HepG2 (cell line): ENCODE measurements around the gene GNL2. TPM values are rescaled to one million over a fixed set of nuclear protein-coding genes. Genes with fewer than 3 reads are reported as not detected.

Source experiments
- ASH2L ChIP-seq: fragments of 300-600, 200-600 bp; sonication (generic); IDR thresholded peaks from 2 replicates; pipeline ENCODE4 v1.7.0; 2017; ENCODE audit warnings: low read depth, mild to moderate bottlenecking, moderate library complexity, mixed read lengths, low read length; ENCODE audit not compliant: insufficient read length
- CEBPG ChIP-seq: IDR thresholded peaks from 2 replicates; pipeline ENCODE4 v1.6.1; 2016
- DNMT1 ChIP-seq: sonication (generic); formaldehyde crosslinking; IDR thresholded peaks from 2 replicates; pipeline ENCODE4 v1.5.1; 2020; ENCODE audit warnings: mild to moderate bottlenecking, missing genetic modification reagents
- FOXK1 ChIP-seq: sonication (generic); formaldehyde crosslinking; IDR thresholded peaks from 2 replicates; pipeline ENCODE4 v1.4.0; 2020; ENCODE audit warnings: low read depth, missing genetic modification reagents, borderline replicate concordance
- MEIS1 ChIP-seq: sonication (generic); formaldehyde crosslinking; IDR thresholded peaks from 2 replicates; pipeline ENCODE4 v1.9.0; 2021; ENCODE audit warnings: mild to moderate bottlenecking, missing genetic modification reagents, moderate library complexity, borderline replicate concordance
- MEIS2 ChIP-seq: sonication (generic); formaldehyde crosslinking; IDR thresholded peaks from 2 replicates; pipeline ENCODE4 v1.9.0; 2021; ENCODE audit warnings: mild to moderate bottlenecking, missing genetic modification reagents
- PLRG1 ChIP-seq: fragments of 450-650 bp; conservative IDR thresholded peaks from 2 replicates; pipeline ENCODE4 v1.6.1; 2016
- RAD21 ChIP-seq: fragments of 450-650 bp; formaldehyde crosslinking; IDR thresholded peaks from 2 replicates; pipeline ENCODE4 v1.5.0; 2020; ENCODE audit warnings: mild to moderate bottlenecking
- RBM22 ChIP-seq: fragments of 200-400 bp; formaldehyde crosslinking; optimal IDR thresholded peaks from 2 replicates; pipeline ENCODE3; 2017; ENCODE audit warnings: mild to moderate bottlenecking, low read length, moderate library complexity
- RCOR2 ChIP-seq: IDR thresholded peaks from 2 replicates; pipeline ENCODE4 v1.6.1; 2016; ENCODE audit warnings: missing biosample characterization, missing genetic modification reagents
- RNF2 ChIP-seq: fragments of 450-650 bp; conservative IDR thresholded peaks from 2 replicates; pipeline ENCODE4 v1.6.1; 2016; ENCODE audit warnings: low read depth
- SMAD1 ChIP-seq: sonication (generic); formaldehyde crosslinking; IDR thresholded peaks from 2 replicates; pipeline ENCODE4 v1.4.0; 2020; ENCODE audit warnings: missing genetic modification reagents, low read depth, mild to moderate bottlenecking, borderline replicate concordance
- SMC3 ChIP-seq: IDR thresholded peaks from 2 replicates; pipeline ENCODE4 v1.6.1; 2011; ENCODE audit warnings: low read length, improper control_type of control experiment
- TEAD3 ChIP-seq: optimal IDR thresholded peaks from 2 replicates; pipeline ENCODE3; 2016; ENCODE audit warnings: borderline replicate concordance
- ZBTB38 ChIP-seq: sonication (generic); formaldehyde crosslinking; IDR thresholded peaks from 2 replicates; pipeline ENCODE4 v1.5.1; 2020; ENCODE audit warnings: mild to moderate bottlenecking, missing genetic modification reagents
- ZC3H13 ChIP-seq: sonication (generic); formaldehyde crosslinking; IDR thresholded peaks from 2 replicates; pipeline ENCODE4 v1.8.1; 2023; ENCODE audit warnings: mild to moderate bottlenecking, missing genetic modification reagents, moderate library complexity
- ZNF143 ChIP-seq: sonication (generic); formaldehyde crosslinking; IDR thresholded peaks from 2 replicates; pipeline ENCODE4 v1.4.0; 2020; ENCODE audit warnings: missing genetic modification reagents
- ZNF34 ChIP-seq: sonication (generic); formaldehyde crosslinking; IDR thresholded peaks from 2 replicates; pipeline ENCODE4 v1.4.0; 2020; ENCODE audit warnings: mild to moderate bottlenecking, missing genetic modification reagents, borderline replicate concordance
- ZNF615 ChIP-seq: sonication (generic); formaldehyde crosslinking; IDR thresholded peaks from 2 replicates; pipeline ENCODE4 v1.5.0; 2020; ENCODE audit warnings: mild to moderate bottlenecking, missing genetic modification reagents, borderline replicate concordance
- ZNF746 ChIP-seq: sonication (generic); formaldehyde crosslinking; IDR thresholded peaks from 2 replicates; pipeline ENCODE4 v1.8.0; 2022; ENCODE audit warnings: mild to moderate bottlenecking, missing genetic modification reagents
- ZNF773 ChIP-seq: sonication (generic); formaldehyde crosslinking; IDR thresholded peaks from 2 replicates; pipeline ENCODE4 v1.4.0; 2020; ENCODE audit warnings: missing genetic modification reagents, borderline replicate concordance
- polyA plus RNA-seq, 8 experiments: library from polyadenylated mRNA; depleted of rRNA in 3 of 8; stranded (reverse) in 7 of 8; unstranded in 1 of 8; fragments of >200 nt; fragmentation: Illumina TruSeq in 4 of 8; extraction: Trizol in 4 of 8; gene quantifications; 2 replicates each; pipeline versions ENCODE4 v1.2.1 to v1.2.3, GENCODE V29; 2011 to 2016; ENCODE audit warnings: low read depth in 4 of 8, missing spikeins in 1 of 8, mixed read lengths in 1 of 8; ENCODE audit not compliant: insufficient read depth in 1 of 8
- total RNA-seq, 5 experiments: library from RNA; depleted of rRNA; stranded (reverse); fragments of >200 nt; fragmentation: Illumina TruSeq; extraction: Trizol; gene quantifications; 2 replicates each; pipeline ENCODE4 v1.2.3, GENCODE V29; 2016; ENCODE audit warnings: low read depth in 1 of 5
- TF ChIP-seq, protein P1 (sequence below): sonication (generic); formaldehyde crosslinking; conservative IDR thresholded peaks from 2 replicates; pipeline ENCODE4 v1.4.0; 2020; ENCODE audit warnings: mild to moderate bottlenecking, missing genetic modification reagents, moderate library complexity
- TF ChIP-seq, protein P2 (sequence below): sonication (generic); formaldehyde crosslinking; IDR thresholded peaks from 2 replicates; pipeline ENCODE4 v1.5.1; 2020; ENCODE audit warnings: missing genetic modification reagents, mild to moderate bottlenecking, borderline replicate concordance
- TF ChIP-seq, protein P3 (sequence below): sonication (generic); IDR thresholded peaks from 2 replicates; pipeline ENCODE4 v1.6.1; 2016; ENCODE audit warnings: low read depth, borderline replicate concordance

The GNL2 gene
- total and polyA plus RNA-seq, 2 of the 13 experiments (the other 11 are each of a cell fraction or from before 2014, with no cell fraction given), result 32.1 to 72.1 TPM

GRCh38 chr1:37561133-37562132, 34.3 kb downstream of the GNL2 start (continued):
- TF ChIP-seq RNF2 (no peak), ZNF773 (CRISPR knock-in tag) (no peak), MEIS2 (CRISPR knock-in tag) (0 out of 2 replicates have a peak, but pooled peaks have one; percentile 16), ZBTB38 (CRISPR knock-in tag) (peak; percentile 91), RAD21 (CRISPR knock-in tag) (0 out of 2 replicates have a peak, but pooled peaks have one; percentile 15), SMAD1 (0 out of 2 replicates have a peak, but pooled peaks have one; percentile 6), RBM22 (peak; percentile 15), DNMT1 (CRISPR knock-in tag) (0 out of 2 replicates have a peak, but pooled peaks have one; percentile 28), ASH2L (peak; percentile 16), PLRG1 (no peak), FOXK1 (CRISPR knock-in tag) (no peak), RCOR2 (CRISPR knock-in tag) (peak; percentile 74; the same call in 1 of the 2 replicates), SMC3 (peak; percentile 38; the same call in 1 of the 2 replicates), TEAD3 (peak; percentile 97), ZNF746 (CRISPR knock-in tag) (no peak), ZC3H13 (no peak), MEIS1 (CRISPR knock-in tag) (0 out of 2 replicates have a peak, but pooled peaks have one; percentile 23), CEBPG (CRISPR knock-in tag) (0 out of 2 replicates have a peak, but pooled peaks have one; percentile 29), ZNF615 (CRISPR knock-in tag) (no peak), ZNF34 (no peak), ZNF143 (CRISPR knock-in tag) (no peak)
- TF ChIP-seq, protein P1, sequence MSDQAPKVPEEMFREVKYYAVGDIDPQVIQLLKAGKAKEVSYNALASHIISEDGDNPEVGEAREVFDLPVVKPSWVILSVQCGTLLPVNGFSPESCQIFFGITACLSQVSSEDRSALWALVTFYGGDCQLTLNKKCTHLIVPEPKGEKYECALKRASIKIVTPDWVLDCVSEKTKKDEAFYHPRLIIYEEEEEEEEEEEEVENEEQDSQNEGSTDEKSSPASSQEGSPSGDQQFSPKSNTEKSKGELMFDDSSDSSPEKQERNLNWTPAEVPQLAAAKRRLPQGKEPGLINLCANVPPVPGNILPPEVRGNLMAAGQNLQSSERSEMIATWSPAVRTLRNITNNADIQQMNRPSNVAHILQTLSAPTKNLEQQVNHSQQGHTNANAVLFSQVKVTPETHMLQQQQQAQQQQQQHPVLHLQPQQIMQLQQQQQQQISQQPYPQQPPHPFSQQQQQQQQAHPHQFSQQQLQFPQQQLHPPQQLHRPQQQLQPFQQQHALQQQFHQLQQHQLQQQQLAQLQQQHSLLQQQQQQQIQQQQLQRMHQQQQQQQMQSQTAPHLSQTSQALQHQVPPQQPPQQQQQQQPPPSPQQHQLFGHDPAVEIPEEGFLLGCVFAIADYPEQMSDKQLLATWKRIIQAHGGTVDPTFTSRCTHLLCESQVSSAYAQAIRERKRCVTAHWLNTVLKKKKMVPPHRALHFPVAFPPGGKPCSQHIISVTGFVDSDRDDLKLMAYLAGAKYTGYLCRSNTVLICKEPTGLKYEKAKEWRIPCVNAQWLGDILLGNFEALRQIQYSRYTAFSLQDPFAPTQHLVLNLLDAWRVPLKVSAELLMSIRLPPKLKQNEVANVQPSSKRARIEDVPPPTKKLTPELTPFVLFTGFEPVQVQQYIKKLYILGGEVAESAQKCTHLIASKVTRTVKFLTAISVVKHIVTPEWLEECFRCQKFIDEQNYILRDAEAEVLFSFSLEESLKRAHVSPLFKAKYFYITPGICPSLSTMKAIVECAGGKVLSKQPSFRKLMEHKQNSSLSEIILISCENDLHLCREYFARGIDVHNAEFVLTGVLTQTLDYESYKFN (CRISPR knock-in tag), result 0 out of 2 replicates have a peak, but pooled peaks have one; percentile 29
- TF ChIP-seq, protein P2, sequence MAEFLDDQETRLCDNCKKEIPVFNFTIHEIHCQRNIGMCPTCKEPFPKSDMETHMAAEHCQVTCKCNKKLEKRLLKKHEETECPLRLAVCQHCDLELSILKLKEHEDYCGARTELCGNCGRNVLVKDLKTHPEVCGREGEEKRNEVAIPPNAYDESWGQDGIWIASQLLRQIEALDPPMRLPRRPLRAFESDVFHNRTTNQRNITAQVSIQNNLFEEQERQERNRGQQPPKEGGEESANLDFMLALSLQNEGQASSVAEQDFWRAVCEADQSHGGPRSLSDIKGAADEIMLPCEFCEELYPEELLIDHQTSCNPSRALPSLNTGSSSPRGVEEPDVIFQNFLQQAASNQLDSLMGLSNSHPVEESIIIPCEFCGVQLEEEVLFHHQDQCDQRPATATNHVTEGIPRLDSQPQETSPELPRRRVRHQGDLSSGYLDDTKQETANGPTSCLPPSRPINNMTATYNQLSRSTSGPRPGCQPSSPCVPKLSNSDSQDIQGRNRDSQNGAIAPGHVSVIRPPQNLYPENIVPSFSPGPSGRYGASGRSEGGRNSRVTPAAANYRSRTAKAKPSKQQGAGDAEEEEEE (CRISPR knock-in tag), result no peak
- TF ChIP-seq, protein P3, sequence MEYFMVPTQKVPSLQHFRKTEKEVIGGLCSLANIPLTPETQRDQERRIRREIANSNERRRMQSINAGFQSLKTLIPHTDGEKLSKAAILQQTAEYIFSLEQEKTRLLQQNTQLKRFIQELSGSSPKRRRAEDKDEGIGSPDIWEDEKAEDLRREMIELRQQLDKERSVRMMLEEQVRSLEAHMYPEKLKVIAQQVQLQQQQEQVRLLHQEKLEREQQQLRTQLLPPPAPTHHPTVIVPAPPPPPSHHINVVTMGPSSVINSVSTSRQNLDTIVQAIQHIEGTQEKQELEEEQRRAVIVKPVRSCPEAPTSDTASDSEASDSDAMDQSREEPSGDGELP, result no peak
